Hematopoietic multipotent progenitor cell treated with erythropoietin and hydrocortisone succinate and interleukin-3 and kit ligand, for 4 days (in vitro differentiated cells): Measurements from ENCODE around the gene CALB2.
A peak's percentile ranks its signal among the peaks of the same experiment; 100 is the strongest.

Source experiments
- DNase-seq: peaks from one replicate; pipeline ENCODE4 v3.0.0-alpha.2; 2015

The CALB2 gene

DNA sequence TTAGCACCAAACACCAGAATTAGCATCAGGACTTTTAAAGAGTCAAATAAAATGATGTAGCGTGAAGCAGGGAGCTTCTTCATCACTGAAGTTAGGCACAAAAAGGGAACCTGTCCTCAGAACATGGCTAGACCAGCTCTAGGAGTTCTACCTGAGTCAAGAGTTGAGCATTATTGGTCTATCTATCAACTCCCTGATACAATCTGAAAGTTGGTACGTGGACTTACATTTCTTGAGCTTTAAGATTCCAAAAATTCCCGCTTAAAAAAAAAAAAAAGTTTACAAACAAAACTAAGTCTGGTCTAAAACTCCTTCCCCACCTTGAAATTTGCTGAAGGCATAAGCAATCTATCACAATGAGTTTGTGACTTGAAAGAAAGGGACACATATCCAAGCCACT is 71.1 kb downstream of the CALB2 start:
- no peak for DNase-seq

- DNase-seq: peak; percentile 78
Observed at GRCh38 chr16:71430744-71431143, 72.2 kb downstream of the CALB2 start.

DNA sequence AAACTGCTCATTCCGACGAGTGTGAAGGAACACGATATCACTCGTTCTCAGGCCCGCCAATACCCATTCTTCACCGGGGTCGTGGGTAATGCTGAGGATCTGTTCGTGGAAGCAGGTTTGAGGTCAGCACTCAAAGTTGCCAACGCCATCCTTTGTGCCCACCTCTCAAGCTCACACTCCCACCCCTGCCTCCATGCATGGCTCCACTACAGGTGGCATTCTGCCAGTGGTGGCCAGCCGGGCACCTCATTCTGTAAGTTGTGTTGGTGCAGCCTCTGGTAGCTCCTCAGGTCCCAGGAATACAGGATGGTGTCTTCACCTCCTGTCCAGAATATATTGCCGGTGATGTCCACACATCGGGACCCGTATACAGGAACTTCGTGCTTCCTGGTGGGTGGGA is 72.7 kb downstream of the CALB2 start:
- DNase-seq: no peak

- no peak for DNase-seq
Observed at GRCh38 chr16:71431991-71432390, 73.5 kb downstream of the CALB2 start.

DNA sequence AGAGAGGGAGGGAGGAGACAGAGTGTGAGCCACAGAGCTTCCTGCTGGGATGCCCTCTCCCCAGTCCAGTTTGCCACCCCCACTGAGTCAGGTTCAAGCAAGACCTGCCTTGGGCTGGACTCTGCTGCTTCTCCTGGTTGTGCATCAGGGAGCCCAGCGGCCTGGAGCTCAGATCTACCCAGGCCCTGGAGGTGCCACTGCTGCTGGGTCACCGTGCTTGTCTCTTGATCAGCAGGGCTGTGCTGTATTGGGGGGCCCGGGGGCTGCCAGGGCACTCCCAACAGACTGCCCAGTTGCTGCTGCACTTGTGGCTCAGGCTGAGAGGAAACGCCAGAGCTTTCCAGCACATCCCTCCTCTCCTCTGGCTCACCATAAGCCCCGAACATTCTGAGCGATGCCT is 74.4 kb downstream of the CALB2 start:
- no peak for DNase-seq

GRCh38 chr16:71436473-71436872 is 78.0 kb downstream of the CALB2 start:
- DNase-seq: no peak

- no peak for DNase-seq
Observed at GRCh38 chr16:71439523-71439922, 81.0 kb downstream of the CALB2 start.
